ENCODE measurements around the gene HNRNPH3. TPM values are rescaled to one million over a fixed set of nuclear protein-coding genes. Genes with fewer than 3 reads are reported as not detected.
A peak's percentile ranks its signal among the peaks of the same experiment; 100 is the strongest.

The HNRNPH3 gene
- 100 to 1,000 TPM in 6 of 8 experiments, 10 to 100 TPM in 2; 43.5 to 183 (median 120) TPM for total RNA-seq

GRCh38 chr10:68331455-68332258 is at the start of gene HNRNPH3:
TSS of gene HNRNPH3 (plus strand) at chr10:68332064. CDS start at chr10:68337222, 5,158 bp downstream.
- Histone ChIP-seq H3K4me3 (peak within 1 kb of the TSS; percentile 76 to 93 (median 81)), H3K27ac (peak within 1 kb of the TSS; percentile 97), H3K4me1 (replicated peaks in 1 of 2) (peaks cover 20 to 37% of the 10 kb centered on the region in 2 donors)
- WGBS, 10 experiments: 0 to 1% (median 0%) methylated on average over 4 to 17 of the region's 73 CpGs; no CpG with 5 or more reads in 4 of the 10 experiments
- in situ Hi-C loops (cut with MboI; ENCODE audit: low pct_unique_long_range_greater_than_20kb in 2 of 9, low sequenced_read_pairs in 9 of 9, unreplicated experiment in 9 of 9): loop anchor here in 2 of 9 experiments (25.0 kb wide), 1 partner anchor 469 kb away; no protein-coding TSS in a partner anchor
- peak; percentile 75 to 93 (median 86) for ATAC-seq (replicated peaks in 6 of 8)

- Histone ChIP-seq H3K4me1 (replicated peaks in 1 of 2) (peaks cover 5 to 11% of the 10 kb centered on the region in 2 donors), H3K27ac (no peak overlapping the region), H3K4me3 (no peak overlapping the region)
- in situ Hi-C loops (cut with MboI; ENCODE audit: low pct_unique_long_range_greater_than_20kb in 2 of 9, low sequenced_read_pairs in 9 of 9, unreplicated experiment in 9 of 9): loop anchor here in 1 of 9 experiments (25.0 kb wide), 1 partner anchor 197 kb away; the partner anchor contains the start of gene HERC4
- ATAC-seq (replicated peaks in 6 of 8): peak in 5 of 8 experiments; percentile 66 to 98 (median 91)
- 43 to 100% (median 80%) methylated on average over 1 to 8 of the region's 9 CpGs; no CpG with 5 or more reads in 2 of the 10 experiments for WGBS, 10 experiments
These were observed 47.5 kb upstream of the HNRNPH3 start for GRCh38 chr10:68284062-68285001.

- Histone ChIP-seq H3K4me3 (no peak overlapping the region), H3K27ac (no peak overlapping the region), H3K4me1 (replicated peaks in 1 of 2) (peaks cover 5 to 11% of the 10 kb centered on the region in 2 donors)
- WGBS, 10 experiments: 82 to 100% (median 93%) methylated on average over 1 to 4 of the region's 4 CpGs; no CpG with 5 or more reads in 3 of the 10 experiments
- in situ Hi-C loops (cut with MboI; ENCODE audit: low pct_unique_long_range_greater_than_20kb in 2 of 9, low sequenced_read_pairs in 9 of 9, unreplicated experiment in 9 of 9): loop anchor here in 1 of 9 experiments (25.0 kb wide), 1 partner anchor 201 kb away; the partner anchor contains the start of gene HERC4
- ATAC-seq (replicated peaks in 6 of 8): no peak
These were observed 43.1 kb upstream of the HNRNPH3 start for GRCh38 chr10:68288717-68289116.

GRCh38 chr10:68290736-68291135 is 41.1 kb upstream of the HNRNPH3 start:
- in situ Hi-C loops (cut with MboI; ENCODE audit: low pct_unique_long_range_greater_than_20kb in 2 of 9, low sequenced_read_pairs in 9 of 9, unreplicated experiment in 9 of 9): loop anchor here in 1 of 9 experiments (25.0 kb wide), 1 partner anchor 203 kb away; the partner anchor contains the start of gene HERC4

GRCh38 chr10:68296843-68297663 is 34.8 kb upstream of the HNRNPH3 start:
- H3K27ac ChIP-seq: no peak overlapping the region
- ATAC-seq (replicated peaks in 6 of 8): peak in 2 of 8 experiments; percentile 22 to 44
- in situ Hi-C loops (cut with MboI; ENCODE audit: low pct_unique_long_range_greater_than_20kb in 2 of 9, low sequenced_read_pairs in 9 of 9, unreplicated experiment in 9 of 9): loop anchor here in 1 of 9 experiments (25.0 kb wide), 1 partner anchor 210 kb away; the partner anchor contains the start of gene HERC4
- no peak overlapping the region for H3K4me3 ChIP-seq
- 0 to 100% (median 66%) methylated on average over 2 to 9 of the region's 9 CpGs for whole genome bisulfite sequencing, 10 experiments
- no peaks in the 10 kb centered on the region for H3K4me1 ChIP-seq (replicated peaks in 1 of 2)

More at GRCh38 chr10:68290736-68291135, 41.1 kb upstream of the HNRNPH3 start:
- no peak for ATAC-seq (replicated peaks in 6 of 8)
- Histone ChIP-seq H3K4me3 (no peak overlapping the region), H3K27ac (no peak overlapping the region), H3K4me1 (replicated peaks in 1 of 2) (no peaks in the 10 kb centered on the region)

DNA sequence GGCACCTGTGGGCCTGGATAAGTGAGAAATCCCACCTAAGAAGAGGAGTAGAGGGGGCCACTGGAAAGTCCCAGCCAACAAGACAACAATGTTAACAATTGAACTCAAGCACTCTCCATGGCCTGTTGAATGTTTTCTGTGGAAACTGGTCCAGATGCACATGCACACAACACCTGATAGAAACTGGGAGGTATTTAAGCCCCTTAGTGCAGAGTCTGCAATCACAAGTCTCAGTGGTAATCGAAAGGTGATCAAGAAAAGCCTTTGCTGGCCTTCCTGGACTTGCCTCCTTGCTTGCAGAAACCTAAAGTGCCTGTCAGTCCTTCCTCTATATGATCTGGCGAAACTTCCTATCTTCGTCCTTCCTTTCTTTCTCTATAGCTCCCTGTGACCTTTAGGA is 30.6 kb upstream of the HNRNPH3 start:
- ATAC-seq (replicated peaks in 6 of 8): no peak
- in situ Hi-C loops (cut with MboI; ENCODE audit: low pct_unique_long_range_greater_than_20kb in 2 of 9, low sequenced_read_pairs in 9 of 9, unreplicated experiment in 9 of 9): loop anchor here in 2 of 9 experiments (10.0 to 25.0 kb wide), 3 partner anchors 86 to 439 kb away; partner anchors contain the start of gene HERC4 (in 2 of the 2)
- 67 to 100% (median 93%) methylated on average over 1 to 3 of the region's 3 CpGs; no CpG with 5 or more reads in 1 of the 10 experiments for WGBS, 10 experiments
- H3K27ac ChIP-seq: no peak overlapping the region
- no peaks in the 10 kb centered on the region for H3K4me1 ChIP-seq (replicated peaks in 1 of 2)
- H3K4me3 ChIP-seq: no peak overlapping the region

- no peaks in the 10 kb centered on the region for H3K4me1 ChIP-seq (replicated peaks in 1 of 2)
- in situ Hi-C loops (cut with MboI; ENCODE audit: low pct_unique_long_range_greater_than_20kb in 2 of 9, low sequenced_read_pairs in 9 of 9, unreplicated experiment in 9 of 9): loop anchor here in 2 of 9 experiments (10.0 to 25.0 kb wide), 3 partner anchors 87 to 440 kb away; partner anchors contain the start of gene HERC4 (in 2 of the 2)
- 10 to 83% (median 60%) methylated on average over 2 to 6 of the region's 6 CpGs; no CpG with 5 or more reads in 1 of the 10 experiments for WGBS, 10 experiments
- H3K4me3 ChIP-seq: no peak overlapping the region
- no peak overlapping the region for H3K27ac ChIP-seq
- peak in 4 of 8 experiments; percentile 35 to 87 (median 78) for ATAC-seq (replicated peaks in 6 of 8)
These were observed 29.9 kb upstream of the HNRNPH3 start for GRCh38 chr10:68301790-68302502.

GRCh38 chr10:68302503-68302823 is 29.4 kb upstream of the HNRNPH3 start:
- ATAC-seq (replicated peaks in 6 of 8): peak in 1 of 8 experiments; percentile 23
- H3K4me3 ChIP-seq: no peak overlapping the region
- in situ Hi-C loops (cut with MboI; ENCODE audit: low pct_unique_long_range_greater_than_20kb in 2 of 9, low sequenced_read_pairs in 9 of 9, unreplicated experiment in 9 of 9): loop anchor here in 2 of 9 experiments (10.0 to 25.0 kb wide), 3 partner anchors 88 to 440 kb away; partner anchors contain the start of gene HERC4 (in 2 of the 2)
- H3K27ac ChIP-seq: no peak overlapping the region
- WGBS, 10 experiments: 0 to 100% (median 40%) methylated on average over 1 to 2 of the region's 2 CpGs; no CpG with 5 or more reads in 3 of the 10 experiments
- no peaks in the 10 kb centered on the region for H3K4me1 ChIP-seq (replicated peaks in 1 of 2)

- in situ Hi-C loops (cut with MboI; ENCODE audit: low pct_unique_long_range_greater_than_20kb in 2 of 9, low sequenced_read_pairs in 9 of 9, unreplicated experiment in 9 of 9): loop anchor here in 2 of 9 experiments (10.0 to 25.0 kb wide), 3 partner anchors 88 to 441 kb away; partner anchors contain the start of gene HERC4 (in 2 of the 2)
- no peak for ATAC-seq (replicated peaks in 6 of 8)
These were observed 29.0 kb upstream of the HNRNPH3 start for GRCh38 chr10:68302871-68303270.

GRCh38 chr10:68303849-68304412 is 27.9 kb upstream of the HNRNPH3 start:
- 62 to 89% (median 77%) methylated on average over 2 to 7 of the region's 7 CpGs; no CpG with 5 or more reads in 1 of the 10 experiments for WGBS, 10 experiments
- no peak overlapping the region for H3K4me3 ChIP-seq
- no peak overlapping the region for H3K27ac ChIP-seq
- in situ Hi-C loops (cut with MboI; ENCODE audit: low pct_unique_long_range_greater_than_20kb in 2 of 9, low sequenced_read_pairs in 9 of 9, unreplicated experiment in 9 of 9): loop anchor here in 2 of 9 experiments (10.0 to 25.0 kb wide), 3 partner anchors 89 to 442 kb away; partner anchors contain the start of gene HERC4 (in 2 of the 2)
- no peak for ATAC-seq (replicated peaks in 6 of 8)
- H3K4me1 ChIP-seq (replicated peaks in 1 of 2): no peaks in the 10 kb centered on the region

More at GRCh38 chr10:68302871-68303270, 29.0 kb upstream of the HNRNPH3 start:
- H3K4me3 ChIP-seq: no peak overlapping the region
- no peaks in the 10 kb centered on the region for H3K4me1 ChIP-seq (replicated peaks in 1 of 2)
- no peak overlapping the region for H3K27ac ChIP-seq
- 40 to 100% (median 73%) methylated on average over 2 to 5 of the region's 5 CpGs for WGBS, 10 experiments

GRCh38 chr10:68305854-68306253 is 26.0 kb upstream of the HNRNPH3 start:
- Histone ChIP-seq H3K27ac (no peak overlapping the region), H3K4me3 (no peak overlapping the region), H3K4me1 (replicated peaks in 1 of 2) (no peaks in the 10 kb centered on the region)
- WGBS, 10 experiments: 0 to 50% (median 4%) methylated on average over 1 of the region's 1 CpG
- in situ Hi-C loops (cut with MboI; ENCODE audit: low pct_unique_long_range_greater_than_20kb in 2 of 9, low sequenced_read_pairs in 9 of 9, unreplicated experiment in 9 of 9): loop anchor here in 2 of 9 experiments (10.0 to 25.0 kb wide), 3 partner anchors 91 to 444 kb away; partner anchors contain the start of gene HERC4 (in 2 of the 2)
- ATAC-seq (replicated peaks in 6 of 8): no peak
